AG09319 (cell line): Measurements from ENCODE around the gene SAT1.

Source experiments
- DNase-seq: peaks from one replicate; pipeline ENCODE4 v3.0.0-alpha.2; 2010; ENCODE audit warnings: low read depth; ENCODE audit errors: extremely low read depth
- TF ChIP-seq, protein P1 (sequence below): IDR thresholded peaks from 2 replicates; pipeline ENCODE4 v1.5.1; 2011; ENCODE audit warnings: low read depth, mild to moderate bottlenecking, inconsistent platforms, low read length, moderate library complexity

Gene SAT1

DNA sequence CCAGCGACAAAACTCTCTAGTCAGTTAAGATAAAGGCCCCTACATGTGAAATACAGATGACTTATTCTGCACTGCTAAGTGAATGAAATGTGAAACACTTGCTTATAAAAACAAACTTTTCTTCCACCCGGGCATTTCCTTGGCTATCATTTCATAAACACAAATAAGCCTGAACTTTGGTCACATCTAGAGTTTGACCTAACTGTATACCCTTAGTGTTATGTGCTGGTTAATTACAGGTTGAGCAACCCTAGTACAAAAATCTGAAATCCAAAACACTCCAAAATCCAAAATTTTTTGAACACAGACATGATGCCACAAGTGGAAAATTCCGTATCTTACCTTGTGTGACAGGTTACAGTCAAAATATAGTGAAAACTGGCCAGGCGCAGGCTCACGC, 45.9 kb downstream of the SAT1 start:
- TF ChIP-seq, protein P1, sequence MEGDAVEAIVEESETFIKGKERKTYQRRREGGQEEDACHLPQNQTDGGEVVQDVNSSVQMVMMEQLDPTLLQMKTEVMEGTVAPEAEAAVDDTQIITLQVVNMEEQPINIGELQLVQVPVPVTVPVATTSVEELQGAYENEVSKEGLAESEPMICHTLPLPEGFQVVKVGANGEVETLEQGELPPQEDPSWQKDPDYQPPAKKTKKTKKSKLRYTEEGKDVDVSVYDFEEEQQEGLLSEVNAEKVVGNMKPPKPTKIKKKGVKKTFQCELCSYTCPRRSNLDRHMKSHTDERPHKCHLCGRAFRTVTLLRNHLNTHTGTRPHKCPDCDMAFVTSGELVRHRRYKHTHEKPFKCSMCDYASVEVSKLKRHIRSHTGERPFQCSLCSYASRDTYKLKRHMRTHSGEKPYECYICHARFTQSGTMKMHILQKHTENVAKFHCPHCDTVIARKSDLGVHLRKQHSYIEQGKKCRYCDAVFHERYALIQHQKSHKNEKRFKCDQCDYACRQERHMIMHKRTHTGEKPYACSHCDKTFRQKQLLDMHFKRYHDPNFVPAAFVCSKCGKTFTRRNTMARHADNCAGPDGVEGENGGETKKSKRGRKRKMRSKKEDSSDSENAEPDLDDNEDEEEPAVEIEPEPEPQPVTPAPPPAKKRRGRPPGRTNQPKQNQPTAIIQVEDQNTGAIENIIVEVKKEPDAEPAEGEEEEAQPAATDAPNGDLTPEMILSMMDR: no peak
- no peak for DNase-seq

DNA sequence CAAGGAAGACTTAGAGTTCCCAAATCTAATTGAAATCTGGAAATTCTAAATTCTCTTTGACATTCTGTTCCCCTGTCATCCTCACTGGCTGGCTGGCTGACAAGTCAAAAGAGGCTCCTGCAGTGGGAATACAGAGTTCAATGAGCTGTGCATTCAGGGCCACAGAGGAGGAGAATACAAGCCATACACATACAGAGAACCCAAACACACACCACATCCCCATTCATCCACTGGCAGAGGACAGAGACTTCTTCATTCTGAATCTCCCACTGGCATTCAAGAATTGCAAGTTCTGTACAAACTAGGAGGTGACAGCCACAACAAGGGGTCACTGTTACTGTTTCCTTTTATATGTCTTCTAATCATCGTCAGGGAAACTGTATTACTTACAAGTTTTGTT, 49.7 kb downstream of the SAT1 start:
- no peak for DNase-seq
- TF ChIP-seq, protein P1: no peak
